HG03108 (cell line): Measurements from ENCODE around the gene LUZP1.

Source experiments
- ATAC-seq: cut with Tn5 transposase; IDR thresholded peaks from one replicate; pipeline ENCODE4 v1.9.1; 2021; ENCODE audit warnings: moderate library complexity; ENCODE audit not compliant: unreplicated experiment

The LUZP1 gene

GRCh38 chr1:23118407-23118806 lies 50.2 kb downstream of the LUZP1 start:
- no peak for ATAC-seq

GRCh38 chr1:23116921-23117699 lies 51.5 kb downstream of the LUZP1 start:
- no peak for ATAC-seq

GRCh38 chr1:23116216-23116836 lies 52.3 kb downstream of the LUZP1 start:
- no peak for ATAC-seq

GRCh38 chr1:23114424-23115079 lies 54.1 kb downstream of the LUZP1 start:
- no peak for ATAC-seq

GRCh38 chr1:23111600-23112535 lies 56.8 kb downstream of the LUZP1 start:
- no peak for ATAC-seq

GRCh38 chr1:23110391-23110790 lies 58.3 kb downstream of the LUZP1 start:
- ATAC-seq = no peak

GRCh38 chr1:23108918-23109533 lies 59.6 kb downstream of the LUZP1 start:
- ATAC-seq = no peak

GRCh38 chr1:23103001-23103889 lies 65.4 kb downstream of the LUZP1 start:
- ATAC-seq = no peak

- ATAC-seq = no peak
These were observed 66.4 kb downstream of the LUZP1 start for GRCh38 chr1:23102289-23102688.

- no peak for ATAC-seq
These were observed 66.8 kb downstream of the LUZP1 start for GRCh38 chr1:23101887-23102286.

GRCh38 chr1:23101101-23101827 lies 67.4 kb downstream of the LUZP1 start:
- no peak for ATAC-seq

- ATAC-seq = no peak
These were observed 68.4 kb downstream of the LUZP1 start for GRCh38 chr1:23100074-23100748.

GRCh38 chr1:23099171-23099536 lies 69.5 kb downstream of the LUZP1 start:
- no peak for ATAC-seq

GRCh38 chr1:23098463-23099170 lies 70.0 kb downstream of the LUZP1 start:
- no peak for ATAC-seq

GRCh38 chr1:23097316-23097715 lies 71.3 kb downstream of the LUZP1 start:
- no peak for ATAC-seq

- no peak for ATAC-seq
These were observed 76.2 kb downstream of the LUZP1 start for GRCh38 chr1:23092447-23092846.

GRCh38 chr1:23091545-23091944 lies 77.1 kb downstream of the LUZP1 start:
- ATAC-seq = no peak

GRCh38 chr1:23090056-23090455 lies 78.6 kb downstream of the LUZP1 start:
- no peak for ATAC-seq
